ENCODE results near the gene RTEL1.
"Not testable (repeated sequence)": the region's sequence is repeated elsewhere in the genome, so short reads cannot be mapped to it uniquely, and the experiment has no call there.

Gene RTEL1

GRCh38 chr20:63650486-63650885, 7.6 kb upstream of the RTEL1 start:
- not testable (repeated sequence) for DNase-seq (ENCODE audit: low read depth)

GRCh38 chr20:63651942-63652191, 6.2 kb upstream of the RTEL1 start:
- no peak for DNase-seq (ENCODE audit: low read depth)

- DNase-seq (ENCODE audit: low read depth), result no peak
These were observed 5.7 kb upstream of the RTEL1 start for GRCh38 chr20:63652192-63652980.

- no peak for DNase-seq (ENCODE audit: low read depth)
These were observed 4.8 kb upstream of the RTEL1 start, which contains the start of gene STMN3 for GRCh38 chr20:63653041-63653973. TSS of gene STMN3 (minus strand) at chr20:63653424. CDS start at chr20:63653345, 79 bp downstream.

GRCh38 chr20:63653974-63654668, 4.0 kb upstream of the RTEL1 start:
- DNase-seq (ENCODE audit: low read depth), result no peak

GRCh38 chr20:63655249-63655648, 2.9 kb upstream of the RTEL1 start:
- DNase-seq (ENCODE audit: low read depth), result no peak

GRCh38 chr20:63656451-63656850, 1.7 kb upstream of the RTEL1 start:
- DNase-seq (ENCODE audit: low read depth), result no peak

- DNase-seq (ENCODE audit: low read depth), result no peak
These were observed 714 bp upstream of the RTEL1 start for GRCh38 chr20:63657260-63657936.

- DNase-seq (ENCODE audit: low read depth), result no peak
These were observed 656 bp downstream of the RTEL1 start for GRCh38 chr20:63658749-63659187.

GRCh38 chr20:63659370-63659769, 1.3 kb downstream of the RTEL1 start:
- no peak for DNase-seq (ENCODE audit: low read depth)

GRCh38 chr20:63660174-63660573, 2.1 kb downstream of the RTEL1 start:
- DNase-seq (ENCODE audit: low read depth), result not testable (repeated sequence)

- DNase-seq (ENCODE audit: low read depth), result no peak
These were observed 2.5 kb downstream of the RTEL1 start for GRCh38 chr20:63660622-63661021.

GRCh38 chr20:63661108-63661507, 3.0 kb downstream of the RTEL1 start:
- DNase-seq (ENCODE audit: low read depth), result no peak

GRCh38 chr20:63661959-63662812, 4.1 kb downstream of the RTEL1 start:
- no peak for DNase-seq (ENCODE audit: low read depth)

GRCh38 chr20:63662813-63663189, 4.7 kb downstream of the RTEL1 start:
- no peak for DNase-seq (ENCODE audit: low read depth)

GRCh38 chr20:63663332-63664066, 5.4 kb downstream of the RTEL1 start:
- DNase-seq (ENCODE audit: low read depth), result no peak

GRCh38 chr20:63664143-63664851, 6.2 kb downstream of the RTEL1 start:
- no peak for DNase-seq (ENCODE audit: low read depth)

GRCh38 chr20:63664861-63665594, 6.9 kb downstream of the RTEL1 start:
- no peak for DNase-seq (ENCODE audit: low read depth)

- DNase-seq (ENCODE audit: low read depth), result no peak
These were observed 7.6 kb downstream of the RTEL1 start for GRCh38 chr20:63665708-63666107.

Measured in stimulated activated CD8-positive, alpha-beta memory T cell treated with anti-CD3 and anti-CD28 coated beads, Interleukin-15, amount 100 ng/mL, for 24 hours (primary cell).